ENCODE measurements around the gene CTNNA2.

The CTNNA2 gene

DNA sequence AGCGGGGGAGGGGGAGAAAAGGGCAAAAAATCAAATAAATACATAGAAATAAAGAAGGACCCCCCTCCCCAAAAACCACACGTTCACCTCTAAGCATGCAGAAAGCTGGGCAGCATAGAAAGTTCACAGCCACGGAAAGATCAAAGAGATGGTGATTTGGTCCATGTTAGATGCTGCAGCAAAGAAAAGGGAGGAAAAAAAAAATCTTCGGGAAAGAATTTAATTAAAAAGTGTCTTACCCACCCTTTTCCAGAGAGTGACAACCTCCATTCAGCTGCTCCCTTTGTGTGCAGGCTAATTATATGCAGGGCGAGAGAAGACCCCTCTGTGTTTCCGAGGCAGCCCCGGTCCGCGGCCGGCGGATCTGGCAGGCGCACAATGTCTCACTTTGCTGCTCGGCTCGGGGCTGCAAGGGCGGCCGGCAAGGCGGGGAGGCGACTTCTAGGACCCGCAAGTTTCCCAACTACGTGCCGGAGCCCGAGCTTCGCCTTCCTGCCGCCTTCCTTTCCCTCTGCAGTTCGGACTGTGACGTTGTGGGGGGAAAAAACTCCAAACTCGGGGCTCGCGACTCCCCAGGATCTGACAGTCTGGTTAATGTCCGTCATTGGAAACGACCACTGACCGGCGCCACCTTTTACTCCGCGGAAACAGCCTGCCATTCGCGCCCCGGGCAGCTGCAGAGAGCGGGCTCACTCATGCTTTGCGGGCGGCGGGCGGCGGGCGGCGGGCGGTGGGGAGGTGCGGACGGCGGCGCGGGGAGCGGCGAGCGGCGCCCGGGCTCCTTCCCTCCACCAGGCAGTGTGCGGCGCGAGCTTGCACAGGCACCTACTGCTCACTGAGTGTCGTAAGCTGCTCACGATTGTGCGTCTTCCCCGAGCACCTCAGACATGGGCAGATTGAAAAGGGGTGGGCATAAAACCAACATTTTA lies 791.3 kb downstream of the CTNNA2 start, which contains the start of gene LRRTM1:
LRRTM1 (minus strand) TSS at position 844 of the 929 bp plus-strand sequence. CDS start 933 bp downstream, outside the sequence.
- no peak for DNase-seq (ENCODE audit: low read depth in 1 of 2, low spot score in 1 of 2)

DNA sequence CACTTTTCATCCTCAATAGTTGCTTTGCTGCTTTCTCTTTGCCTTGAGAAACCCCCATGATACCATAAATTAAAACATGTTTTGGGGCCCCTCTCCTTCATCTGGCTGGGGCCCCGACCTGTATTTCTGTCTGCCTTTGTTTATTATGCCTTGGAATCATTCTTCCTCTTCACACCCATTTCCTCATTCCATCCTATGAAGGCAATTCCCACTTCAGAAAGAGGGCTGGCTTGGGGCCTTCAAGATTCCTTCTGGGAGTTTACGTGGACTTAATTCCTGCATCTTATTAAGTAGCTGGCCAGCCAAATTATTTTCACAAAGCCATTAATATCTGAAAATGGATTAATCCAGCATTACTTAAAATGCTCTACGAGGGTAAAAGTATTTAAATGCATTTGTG lies 798.5 kb downstream of the CTNNA2 start:
- DNase-seq (ENCODE audit: low read depth in 1 of 2, low spot score in 1 of 2): no peak

DNA sequence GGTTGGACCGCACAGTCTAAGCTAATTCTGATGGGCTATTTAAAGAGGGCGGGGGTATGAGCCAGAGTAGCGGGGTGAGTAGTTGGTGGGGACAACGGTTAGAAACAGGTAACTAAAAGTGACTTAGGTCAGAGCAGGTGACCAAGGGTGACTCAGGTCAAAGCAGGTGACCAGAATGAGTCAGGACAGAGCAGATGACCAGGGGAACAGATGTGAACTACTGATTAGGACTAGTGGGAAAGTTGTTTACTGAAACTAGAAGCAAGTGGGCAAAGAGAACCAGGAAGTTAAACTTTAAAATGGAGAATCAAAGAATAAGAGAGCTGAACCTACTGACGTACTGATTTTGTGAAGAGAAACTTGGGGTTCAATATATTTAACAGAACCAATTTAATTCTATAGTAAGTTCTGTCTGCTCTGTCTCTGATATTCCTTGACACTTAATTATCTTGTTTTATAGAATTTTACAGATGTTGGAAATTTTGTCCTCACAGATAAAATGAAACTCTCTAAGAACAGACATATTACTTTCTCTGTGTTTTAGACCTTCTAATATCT lies 799.5 kb downstream of the CTNNA2 start:
- no peak for DNase-seq (ENCODE audit: low read depth in 1 of 2, low spot score in 1 of 2)

DNA sequence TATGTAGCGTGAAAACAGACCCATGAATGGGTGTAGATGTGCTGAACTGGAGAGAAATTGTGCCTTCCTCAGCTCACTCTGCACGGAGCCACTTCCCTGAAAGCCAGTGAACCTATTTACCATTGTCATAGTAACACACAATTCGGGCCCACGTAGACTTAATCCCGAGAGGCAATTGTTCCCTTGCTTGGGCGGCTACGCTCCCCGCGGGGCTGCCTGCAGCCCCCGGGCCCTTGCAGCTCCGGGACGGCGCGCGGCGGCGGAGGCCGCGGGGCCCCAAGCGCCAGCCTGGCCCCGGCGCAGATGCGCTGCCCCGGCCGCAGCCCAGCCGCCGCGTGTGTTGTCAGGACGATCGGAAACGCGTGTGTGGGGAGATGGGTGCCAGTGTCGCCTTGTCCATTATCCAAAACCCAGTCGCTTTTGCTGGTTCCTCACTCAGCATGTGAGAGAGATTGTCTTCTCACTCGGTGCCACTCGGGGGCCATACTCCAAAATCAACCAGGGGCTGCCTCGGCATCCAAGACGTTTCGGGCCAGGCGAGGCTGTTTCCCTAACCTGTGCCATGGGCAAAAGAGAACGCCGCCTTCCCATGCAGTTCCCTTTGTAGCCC lies 809.6 kb downstream of the CTNNA2 start:
- no peak for DNase-seq (ENCODE audit: low read depth in 1 of 2, low spot score in 1 of 2)

DNA sequence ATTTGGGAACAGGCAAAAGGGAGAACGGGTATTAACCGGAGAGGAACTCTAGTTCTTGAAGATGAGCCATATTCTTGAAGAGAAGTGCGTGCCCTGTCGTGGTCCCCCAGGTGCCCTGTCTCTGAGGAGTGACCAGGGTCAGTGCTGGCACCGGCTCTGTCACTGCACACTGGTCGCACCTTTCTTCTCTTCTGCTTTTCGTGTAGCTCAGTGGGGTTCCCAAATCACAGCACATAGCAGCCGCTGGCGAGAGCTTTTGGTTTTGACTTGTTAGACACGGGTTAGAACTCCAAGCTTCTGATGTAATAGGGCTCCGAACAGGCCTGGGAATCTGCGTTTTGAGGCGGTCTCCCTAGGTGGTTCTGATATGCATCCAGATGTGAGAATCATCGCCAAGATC lies 810.1 kb downstream of the CTNNA2 start:
- no peak for DNase-seq (ENCODE audit: low read depth in 1 of 2, low spot score in 1 of 2)

DNA sequence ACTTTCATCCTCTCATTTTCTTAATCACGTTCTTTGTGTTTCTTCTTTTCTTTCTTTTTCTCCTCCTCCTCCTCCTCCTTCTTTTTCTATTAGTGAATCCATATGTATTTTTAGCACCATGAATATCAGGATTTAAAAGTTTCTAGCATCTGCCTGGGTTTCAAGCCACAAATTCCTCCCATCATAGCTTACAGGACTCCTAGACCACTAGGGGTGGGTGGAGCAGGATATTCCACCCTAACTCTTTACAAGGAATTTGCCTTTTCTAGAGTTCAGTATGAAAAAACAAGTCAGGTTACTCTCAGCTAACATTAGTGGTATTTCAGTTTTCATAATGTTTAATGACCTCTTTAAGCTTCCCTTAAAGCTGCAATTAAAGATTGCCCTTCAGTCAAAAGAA lies 810.8 kb downstream of the CTNNA2 start:
- DNase-seq (ENCODE audit: low read depth in 1 of 2, low spot score in 1 of 2): no peak

DNA sequence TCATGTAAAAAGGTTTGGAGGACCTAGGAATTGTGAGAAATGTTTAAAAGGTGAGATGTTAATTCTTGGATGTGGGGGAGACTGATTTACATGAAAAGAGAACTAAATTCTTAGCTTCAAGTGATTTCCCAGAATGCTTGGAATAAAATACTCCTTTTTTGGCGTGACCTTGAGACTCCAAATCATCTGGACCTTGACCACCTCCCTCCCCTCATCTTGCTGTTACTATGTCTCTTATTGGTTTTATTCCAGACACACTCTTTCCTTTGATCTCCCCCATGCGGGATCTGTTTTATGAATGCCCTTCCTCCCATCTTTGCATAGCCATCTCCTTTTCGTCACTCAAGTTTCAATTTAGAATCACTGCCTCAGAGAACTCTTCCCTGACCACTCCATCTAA lies 811.7 kb downstream of the CTNNA2 start:
- no peak for DNase-seq (ENCODE audit: low read depth in 1 of 2, low spot score in 1 of 2)

DNA sequence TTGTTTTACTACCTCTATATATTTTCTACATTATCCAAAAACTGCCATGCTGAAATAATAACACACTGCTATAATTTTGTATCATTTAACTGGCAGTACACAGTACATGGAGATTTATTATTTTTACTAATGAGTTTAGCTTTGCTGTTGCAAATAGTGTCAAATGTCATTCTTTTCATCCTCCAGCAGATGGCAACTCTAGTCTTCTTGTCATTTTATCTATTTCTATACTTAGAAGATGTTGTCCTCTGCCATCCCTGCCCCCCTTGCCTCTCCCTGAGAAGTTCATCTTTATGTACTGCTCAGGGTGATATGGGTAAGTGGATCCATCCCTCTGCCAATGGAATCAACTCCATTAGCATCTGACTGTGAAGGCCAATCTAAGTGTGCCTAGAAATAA lies 813.4 kb downstream of the CTNNA2 start:
- no peak for DNase-seq (ENCODE audit: low read depth in 1 of 2, low spot score in 1 of 2)

DNA sequence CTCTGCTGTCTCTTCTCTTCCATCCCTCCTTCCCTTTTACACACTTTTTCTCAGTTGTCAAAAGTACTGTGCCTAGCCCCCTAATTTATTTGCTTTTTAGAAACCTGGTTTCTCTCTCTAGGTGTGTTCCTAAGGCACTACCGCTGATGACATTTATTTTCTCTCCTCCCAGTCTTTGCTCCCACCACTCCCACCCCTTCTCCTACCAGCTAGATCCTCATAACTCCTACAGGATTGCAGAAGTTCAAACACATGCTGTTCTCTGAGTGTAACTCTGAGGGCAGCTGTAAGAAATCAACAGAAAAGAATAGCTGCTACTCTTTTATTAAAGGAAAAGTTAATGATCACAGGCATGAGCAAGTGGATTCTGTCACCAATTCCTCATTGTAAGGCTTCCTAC lies 814.0 kb downstream of the CTNNA2 start:
- no peak for DNase-seq (ENCODE audit: low read depth in 1 of 2, low spot score in 1 of 2)

DNA sequence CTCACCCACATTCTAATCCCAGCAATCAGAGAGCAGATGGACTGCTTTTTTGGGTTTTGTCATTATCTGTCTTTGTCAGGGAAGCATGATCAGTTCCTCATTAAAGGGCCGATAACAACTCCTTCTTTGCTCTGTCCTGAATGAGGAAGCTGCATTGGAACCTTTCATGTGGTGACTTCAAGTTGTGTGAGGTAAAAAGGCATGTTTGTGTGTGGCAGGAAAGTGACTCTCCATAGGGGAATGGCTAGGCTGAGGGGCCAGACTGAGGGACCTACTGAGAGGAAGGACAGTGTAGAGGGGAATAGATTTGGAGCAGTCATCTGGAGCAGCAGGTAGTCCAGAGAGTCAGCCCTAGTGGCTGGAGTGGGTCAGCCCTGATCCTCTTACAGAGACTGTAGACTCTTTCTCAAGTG lies 815.3 kb downstream of the CTNNA2 start:
- no peak for DNase-seq (ENCODE audit: low read depth in 1 of 2, low spot score in 1 of 2)

DNA sequence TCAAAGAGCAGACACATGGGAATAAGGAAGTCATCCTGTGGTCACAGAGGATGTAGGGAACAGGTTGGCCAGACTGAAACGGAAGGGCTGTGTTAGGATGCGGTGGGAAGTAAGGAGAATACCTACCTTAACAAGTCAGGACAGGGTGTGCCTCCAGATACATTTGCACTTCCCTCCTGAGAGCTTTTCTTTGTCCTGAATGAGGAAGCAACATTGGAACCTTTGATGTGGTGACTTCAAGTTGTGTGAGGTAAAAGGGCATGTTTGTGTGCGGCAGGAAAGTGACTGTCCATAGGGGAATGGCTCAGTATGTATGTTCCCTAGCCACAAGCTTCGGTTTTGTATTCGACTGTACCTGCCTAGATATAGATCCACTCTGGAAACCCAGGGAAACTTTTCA lies 816.6 kb downstream of the CTNNA2 start:
- no peak for DNase-seq (ENCODE audit: low read depth in 1 of 2, low spot score in 1 of 2)

DNA sequence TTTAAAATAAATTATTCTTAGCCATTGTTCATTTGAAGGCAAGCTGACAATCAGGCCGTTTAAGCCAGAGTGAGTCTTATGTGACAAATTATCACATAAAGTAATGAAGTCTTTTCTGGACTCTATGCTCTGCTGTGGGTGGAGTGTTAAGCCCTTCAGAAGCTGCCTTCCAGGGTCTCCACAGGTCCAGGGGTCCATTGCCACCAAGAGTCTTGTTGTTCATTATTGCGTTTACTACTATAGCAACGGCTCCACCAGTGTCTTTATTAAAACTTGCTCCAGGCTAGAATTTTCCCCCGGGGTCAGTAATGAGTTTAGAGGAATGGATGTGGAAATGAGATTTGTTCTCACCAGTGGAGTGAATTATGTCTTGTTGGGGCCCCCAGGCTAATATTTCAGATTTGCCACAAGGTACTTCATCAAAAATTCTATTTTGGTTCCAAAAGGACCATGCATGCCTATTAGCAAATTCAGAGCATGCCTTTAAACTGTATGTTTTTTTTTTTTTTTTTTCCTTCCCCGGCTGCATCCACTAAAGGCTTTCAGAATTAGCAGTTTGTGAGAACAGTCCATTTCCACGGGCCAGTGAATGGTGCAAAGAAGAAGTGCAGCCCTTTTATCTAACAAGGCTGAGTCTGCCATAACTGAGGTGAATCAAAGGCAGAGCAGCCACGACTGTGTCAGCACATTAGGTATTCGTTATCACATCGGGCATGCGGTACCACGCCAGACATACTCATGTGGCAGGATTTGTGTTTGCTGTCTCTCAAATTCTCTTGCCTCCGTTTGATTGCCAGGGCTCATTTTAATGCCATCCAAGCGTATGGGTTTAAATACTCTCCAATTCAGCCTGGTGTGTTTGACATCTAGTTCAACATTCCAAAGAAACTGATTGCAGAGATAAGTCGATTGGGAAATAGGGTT lies 817.9 kb downstream of the CTNNA2 start:
- no peak for DNase-seq (ENCODE audit: low read depth in 1 of 2, low spot score in 1 of 2)

DNA sequence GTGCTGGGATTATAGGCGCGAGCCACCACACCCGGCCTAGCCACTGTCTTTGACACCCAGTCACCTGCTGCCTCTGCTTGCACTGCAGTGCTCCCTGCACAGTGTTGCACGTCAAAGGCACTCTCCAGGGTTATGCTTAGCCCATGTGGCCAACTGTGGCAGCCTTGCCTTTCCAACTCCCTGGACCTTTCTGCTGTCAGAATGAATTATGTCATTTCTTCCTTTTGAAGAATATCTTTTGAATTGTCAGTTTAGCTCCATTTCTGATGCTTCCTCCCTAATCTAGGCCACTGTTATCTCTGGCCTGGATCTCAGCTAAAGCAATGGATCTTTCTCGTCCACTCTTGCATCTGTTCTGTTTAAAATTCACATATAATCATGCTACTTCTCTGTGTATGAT lies 821.0 kb downstream of the CTNNA2 start:
- no peak for DNase-seq (ENCODE audit: low read depth in 1 of 2, low spot score in 1 of 2)

DNA sequence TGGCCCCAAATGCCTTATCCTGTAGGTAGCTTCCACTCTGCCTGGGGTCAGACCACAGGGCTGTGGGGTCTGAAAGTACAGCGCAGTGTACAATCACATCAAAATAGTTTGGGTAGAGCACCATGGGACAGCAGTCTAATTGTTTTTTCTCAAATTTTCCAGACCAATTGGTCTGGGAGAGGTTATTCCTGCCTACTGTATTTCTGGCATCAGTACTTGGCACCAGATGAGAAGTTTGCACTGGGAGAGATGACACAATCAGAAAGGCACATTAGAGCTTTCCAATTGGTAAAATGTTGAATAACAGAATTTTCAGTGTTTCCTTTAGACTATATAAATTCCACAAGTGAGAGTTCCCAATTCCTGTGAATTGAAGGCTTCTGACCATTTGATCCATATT lies 822.6 kb downstream of the CTNNA2 start:
- no peak for DNase-seq (ENCODE audit: low read depth in 1 of 2, low spot score in 1 of 2)

DNA sequence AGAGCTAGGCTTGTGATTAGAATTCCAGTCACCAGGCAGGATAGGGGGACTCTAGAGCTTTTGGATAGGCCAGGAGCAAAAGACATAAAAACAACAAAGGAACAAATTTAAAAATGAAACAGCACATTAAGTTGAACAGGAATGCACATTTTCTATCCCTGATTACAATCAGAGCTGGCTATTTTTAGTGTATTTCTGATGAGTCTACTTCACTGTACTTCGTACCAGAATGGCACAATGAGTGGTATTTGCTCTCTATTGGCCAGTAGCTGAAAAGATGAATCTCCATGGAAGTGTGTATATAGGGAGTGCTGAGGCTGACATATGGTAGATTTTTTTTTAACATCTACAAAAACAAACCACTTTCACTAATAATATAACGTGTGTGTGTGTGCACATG lies 825.9 kb downstream of the CTNNA2 start:
- no peak for DNase-seq (ENCODE audit: low read depth in 1 of 2, low spot score in 1 of 2)

DNA sequence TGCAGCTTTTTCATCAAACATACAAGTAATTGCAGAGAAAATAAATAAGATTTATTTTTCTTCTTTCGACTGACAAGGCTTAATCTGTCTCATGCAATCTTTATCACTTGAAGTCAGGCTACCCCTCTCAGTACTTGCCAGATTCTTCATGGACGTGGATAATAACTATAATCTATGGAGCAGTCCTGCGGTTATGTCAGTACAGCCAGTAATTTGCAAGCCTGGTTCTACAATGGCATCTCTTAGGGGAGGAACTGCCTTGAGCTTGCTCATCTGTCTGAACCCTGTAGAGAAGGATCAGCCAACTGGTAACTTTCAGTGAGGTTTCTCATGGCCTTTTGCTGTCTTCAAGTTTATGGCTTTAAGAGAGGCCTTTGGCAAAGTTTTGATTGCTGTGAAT lies 827.2 kb downstream of the CTNNA2 start:
- DNase-seq (ENCODE audit: low read depth in 1 of 2, low spot score in 1 of 2): no peak

DNA sequence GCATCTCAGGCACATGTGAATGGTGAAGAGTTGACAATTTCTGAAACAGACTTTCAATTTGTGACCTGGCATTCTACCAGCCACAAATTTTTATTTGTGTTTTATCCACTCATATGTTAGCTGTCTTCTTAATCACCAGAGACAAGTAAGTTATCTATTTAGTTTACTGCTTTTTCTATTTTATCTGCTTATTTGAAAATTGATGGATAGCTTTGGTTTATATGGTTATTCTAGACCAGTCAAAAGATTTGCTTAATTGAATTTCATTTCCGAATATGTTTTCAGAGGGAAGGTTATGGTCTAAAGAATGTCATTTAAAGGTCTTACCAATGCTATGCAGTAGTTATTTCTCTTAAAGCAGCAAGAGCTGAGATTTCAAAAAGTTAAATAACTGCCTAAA lies 835.2 kb downstream of the CTNNA2 start:
- DNase-seq (ENCODE audit: low read depth in 1 of 2, low spot score in 1 of 2): no peak

DNA sequence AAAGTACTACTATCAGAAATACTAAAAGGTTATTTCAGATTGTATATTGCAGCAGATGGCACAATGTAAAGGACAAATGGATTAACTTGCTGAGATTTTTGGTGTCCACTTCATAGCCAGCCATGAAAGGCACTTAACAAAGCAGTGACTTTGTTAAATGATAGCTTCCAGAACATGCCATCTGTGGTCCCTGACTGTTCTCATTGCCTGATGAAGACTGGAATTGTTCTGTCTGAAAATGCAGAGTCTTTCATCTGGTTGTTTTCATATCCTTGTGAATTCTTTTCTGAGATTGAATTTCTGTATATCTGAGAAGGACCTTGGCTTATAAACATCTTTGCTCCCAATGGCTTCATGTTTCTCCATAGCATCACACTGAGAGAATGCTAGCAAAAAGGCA lies 836.1 kb downstream of the CTNNA2 start:
- DNase-seq (ENCODE audit: low read depth in 1 of 2, low spot score in 1 of 2): no peak

DNA sequence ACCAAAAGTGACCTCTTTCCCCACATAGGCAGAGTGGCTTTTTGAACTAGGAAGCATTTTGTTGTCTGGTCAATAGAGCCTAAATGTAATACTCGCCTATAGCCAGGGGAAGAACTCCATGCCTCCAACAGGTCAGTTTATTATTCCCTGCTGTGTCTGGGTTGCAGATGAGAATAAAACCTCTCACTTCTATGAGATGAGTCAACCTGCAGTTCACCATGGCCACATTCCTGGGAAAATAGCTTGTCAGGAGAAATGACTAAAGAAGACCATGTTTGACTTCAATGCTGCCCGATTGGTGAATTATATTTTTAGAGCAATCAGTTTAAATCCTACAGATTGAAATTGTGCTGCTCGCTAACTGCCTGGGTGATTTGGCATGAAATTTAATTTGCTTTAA lies 838.4 kb downstream of the CTNNA2 start:
- no peak for DNase-seq (ENCODE audit: low read depth in 1 of 2, low spot score in 1 of 2)

DNA sequence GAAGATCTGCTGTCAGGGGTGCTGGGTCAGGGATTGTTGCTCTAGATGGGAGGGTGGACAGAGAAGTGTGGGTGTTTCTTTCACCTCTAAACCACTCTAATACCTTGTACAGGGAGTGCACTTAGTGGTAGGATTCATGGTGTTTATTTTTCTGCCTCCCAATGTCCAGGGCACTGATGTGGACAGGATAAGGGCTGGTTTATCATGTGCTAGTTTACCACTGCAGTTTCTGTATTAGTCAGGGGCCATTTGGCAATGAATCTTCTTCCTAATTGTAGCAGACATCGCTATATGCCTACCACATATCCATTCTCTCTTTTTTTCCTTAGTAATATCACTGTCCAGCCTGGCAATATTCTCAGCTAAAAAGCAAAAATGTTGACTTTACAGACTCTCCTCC lies 842.0 kb downstream of the CTNNA2 start:
- DNase-seq (ENCODE audit: low read depth in 1 of 2, low spot score in 1 of 2): no peak

DNA sequence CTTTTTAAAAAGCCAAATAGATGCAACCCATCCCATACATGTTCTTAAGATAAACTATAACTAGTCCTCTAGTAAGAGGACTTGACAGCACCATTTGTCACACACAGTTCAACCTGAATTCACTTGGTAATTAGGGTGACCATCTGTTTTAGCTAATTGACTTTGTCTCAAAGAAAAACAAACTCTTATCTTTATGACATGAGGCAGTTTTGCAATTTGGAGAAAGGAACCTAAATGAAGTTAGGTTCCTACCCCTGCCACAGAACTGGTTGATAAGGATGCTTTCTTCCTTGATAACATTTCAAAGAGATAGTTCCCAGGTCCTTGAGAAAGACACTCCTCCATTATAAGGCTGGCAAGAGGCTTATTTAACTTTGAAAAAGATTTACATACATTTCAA lies 849.1 kb downstream of the CTNNA2 start:
- DNase-seq (ENCODE audit: low read depth in 1 of 2, low spot score in 1 of 2): no peak
